GM20000 (cell line): ENCODE data around the gene RAET1L.
"Not testable (repeated sequence)": the region's sequence is repeated elsewhere in the genome, so short reads cannot be mapped to it uniquely, and the experiment has no call there.

Experiments used
- DNase-seq: peaks from one replicate; pipeline ENCODE4 v3.0.0; 2012; ENCODE audit warnings: low spot score
- TF ChIP-seq, protein P1 (sequence below): IDR thresholded peaks from 2 replicates; pipeline ENCODE4 v1.5.1; 2012; ENCODE audit warnings: mild to moderate bottlenecking, control low read depth; ENCODE audit errors: extremely low read depth, missing control alignments

Gene RAET1L

DNA sequence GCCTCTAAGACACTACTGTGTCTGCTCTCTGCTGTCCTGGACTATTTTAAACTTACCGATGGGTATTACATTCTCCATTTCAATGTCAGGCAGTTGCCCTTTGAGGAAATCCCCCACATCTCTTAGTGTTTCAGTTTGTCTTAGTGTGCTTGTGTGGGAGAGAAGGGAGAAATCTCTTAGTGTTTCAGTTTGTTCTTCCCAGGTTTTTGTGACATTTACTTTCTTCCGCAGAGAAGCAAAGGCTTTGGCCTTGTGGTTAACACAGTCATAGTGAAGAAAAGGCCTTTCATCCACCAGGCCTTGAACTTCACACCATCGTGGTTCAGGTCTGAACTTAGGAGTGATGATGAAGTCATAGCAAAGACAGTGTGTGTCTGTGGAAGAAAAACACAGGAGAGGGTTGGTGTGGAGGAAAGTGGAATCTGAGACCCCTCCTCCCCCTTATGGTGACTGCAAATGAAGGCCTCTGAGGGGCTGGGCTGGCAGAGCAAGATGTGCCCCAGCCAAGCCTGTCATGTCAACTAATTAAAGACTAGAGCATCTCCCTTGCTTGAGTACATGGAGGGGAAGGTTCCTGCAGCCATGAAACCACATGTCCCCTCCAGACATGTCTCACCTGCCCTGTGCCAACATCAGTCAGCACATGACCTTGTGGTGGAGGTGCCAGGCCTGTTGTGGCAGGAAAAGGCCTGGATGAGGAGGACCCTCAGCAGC is 23.9 kb downstream of the RAET1L start:
- TF ChIP-seq, protein P1, sequence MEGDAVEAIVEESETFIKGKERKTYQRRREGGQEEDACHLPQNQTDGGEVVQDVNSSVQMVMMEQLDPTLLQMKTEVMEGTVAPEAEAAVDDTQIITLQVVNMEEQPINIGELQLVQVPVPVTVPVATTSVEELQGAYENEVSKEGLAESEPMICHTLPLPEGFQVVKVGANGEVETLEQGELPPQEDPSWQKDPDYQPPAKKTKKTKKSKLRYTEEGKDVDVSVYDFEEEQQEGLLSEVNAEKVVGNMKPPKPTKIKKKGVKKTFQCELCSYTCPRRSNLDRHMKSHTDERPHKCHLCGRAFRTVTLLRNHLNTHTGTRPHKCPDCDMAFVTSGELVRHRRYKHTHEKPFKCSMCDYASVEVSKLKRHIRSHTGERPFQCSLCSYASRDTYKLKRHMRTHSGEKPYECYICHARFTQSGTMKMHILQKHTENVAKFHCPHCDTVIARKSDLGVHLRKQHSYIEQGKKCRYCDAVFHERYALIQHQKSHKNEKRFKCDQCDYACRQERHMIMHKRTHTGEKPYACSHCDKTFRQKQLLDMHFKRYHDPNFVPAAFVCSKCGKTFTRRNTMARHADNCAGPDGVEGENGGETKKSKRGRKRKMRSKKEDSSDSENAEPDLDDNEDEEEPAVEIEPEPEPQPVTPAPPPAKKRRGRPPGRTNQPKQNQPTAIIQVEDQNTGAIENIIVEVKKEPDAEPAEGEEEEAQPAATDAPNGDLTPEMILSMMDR: no peak
- DNase-seq: peak; percentile 66

DNA sequence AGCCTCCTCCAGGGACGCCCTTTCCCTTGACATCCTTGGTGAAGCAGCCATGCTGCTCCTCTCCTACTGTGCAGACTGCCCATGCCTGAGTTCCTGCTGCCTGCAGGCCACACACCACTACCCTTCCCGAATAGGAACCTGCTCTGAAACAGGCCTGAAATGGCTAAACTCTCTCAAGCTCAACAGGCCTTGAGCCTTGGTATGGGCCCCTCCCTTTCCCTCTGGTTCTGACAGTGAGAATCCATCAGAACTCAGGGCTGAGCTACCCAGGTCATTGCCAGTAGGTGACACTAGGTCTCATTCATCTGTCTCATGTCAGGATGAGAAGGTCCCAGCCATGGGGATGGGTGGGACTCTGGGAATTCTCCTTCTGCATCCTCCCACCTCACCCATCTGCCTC is 25.7 kb downstream of the RAET1L start:
- TF ChIP-seq, protein P1: no peak
- no peak for DNase-seq

DNA sequence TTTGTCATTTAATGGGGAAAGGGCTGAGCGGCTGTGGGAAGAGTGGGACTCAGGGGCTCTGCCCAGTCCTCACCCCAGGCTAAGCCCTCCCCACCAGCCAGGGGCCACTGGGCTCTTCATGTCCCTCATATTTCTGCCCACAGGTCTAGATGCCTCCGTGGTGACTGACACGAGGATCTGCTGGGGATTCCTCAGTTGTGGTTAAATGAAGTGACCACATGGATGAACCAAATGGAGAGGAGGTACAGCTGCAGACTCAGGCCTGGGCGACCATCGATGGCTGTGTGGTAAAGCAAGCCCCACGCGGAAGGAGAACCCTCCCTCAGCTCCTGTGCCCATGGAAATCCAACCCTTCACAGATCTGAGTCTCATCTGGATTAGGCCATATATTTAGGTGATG is 29.4 kb downstream of the RAET1L start:
- TF ChIP-seq, protein P1: no peak
- DNase-seq: no peak

DNA sequence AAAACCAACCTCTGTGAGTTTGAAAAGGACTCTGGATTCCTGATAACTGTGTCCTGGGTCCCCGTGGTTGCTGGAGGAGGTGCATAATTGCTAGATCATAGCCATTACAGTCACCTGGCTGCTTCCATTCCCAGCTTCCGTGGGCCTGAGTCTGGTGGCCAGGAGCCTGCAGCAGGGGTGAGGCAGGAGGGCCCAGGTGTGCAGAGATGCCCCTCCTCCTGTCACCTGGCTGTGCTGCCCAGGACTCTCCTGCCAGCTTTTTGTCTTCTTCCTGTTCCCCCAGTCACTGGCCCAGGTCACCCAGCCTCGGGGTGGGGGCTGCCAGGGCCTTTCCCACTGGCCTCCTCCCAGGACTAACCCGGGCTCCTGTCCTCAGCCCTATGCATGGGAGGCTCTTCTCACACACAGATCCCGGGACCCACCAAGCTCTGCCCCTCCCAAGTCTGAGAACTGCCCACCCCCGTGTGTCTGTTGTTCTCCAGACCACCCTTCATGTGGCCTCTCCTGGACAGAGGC is 30.0 kb downstream of the RAET1L start:
- no peak for DNase-seq
- TF ChIP-seq, protein P1: no peak

DNA sequence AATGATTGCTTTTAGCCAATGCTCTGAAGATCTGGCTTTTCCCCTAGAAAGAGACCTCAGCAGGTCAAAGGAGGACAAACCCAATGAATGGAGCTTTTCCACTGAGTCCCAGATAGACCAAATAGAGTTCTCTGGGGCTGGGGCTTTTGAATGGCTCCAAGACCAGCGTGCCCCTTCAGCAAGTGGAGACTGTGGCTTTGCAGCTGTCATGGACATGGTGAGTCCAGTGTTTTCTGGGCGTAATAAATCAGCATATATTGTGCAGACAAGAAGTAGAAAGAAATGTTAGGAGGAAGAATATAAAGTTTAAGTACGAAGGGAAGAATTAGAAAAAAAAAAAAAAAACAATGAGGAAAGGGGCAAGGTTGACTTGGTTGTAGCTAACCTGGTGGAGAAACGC is 33.5 kb downstream of the RAET1L start:
- no peak for DNase-seq
- TF ChIP-seq, protein P1: no peak

DNA sequence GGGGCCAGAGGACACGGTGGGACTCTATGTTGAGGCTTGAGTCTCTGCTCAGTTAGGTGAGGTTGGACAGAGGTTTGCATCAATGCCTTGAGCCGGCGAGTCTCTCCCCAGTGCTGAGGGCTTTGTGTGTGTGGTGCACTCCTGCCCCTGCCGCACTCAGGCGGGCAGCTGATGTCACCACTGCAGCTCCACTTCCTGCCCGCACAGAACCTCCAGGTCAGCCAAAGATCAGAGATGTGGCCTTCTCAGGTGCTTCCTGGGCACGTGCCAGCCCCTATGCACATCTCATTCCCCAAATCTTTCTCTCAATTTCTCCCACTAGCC is 33.9 kb downstream of the RAET1L start:
- DNase-seq: not testable (repeated sequence)

DNA sequence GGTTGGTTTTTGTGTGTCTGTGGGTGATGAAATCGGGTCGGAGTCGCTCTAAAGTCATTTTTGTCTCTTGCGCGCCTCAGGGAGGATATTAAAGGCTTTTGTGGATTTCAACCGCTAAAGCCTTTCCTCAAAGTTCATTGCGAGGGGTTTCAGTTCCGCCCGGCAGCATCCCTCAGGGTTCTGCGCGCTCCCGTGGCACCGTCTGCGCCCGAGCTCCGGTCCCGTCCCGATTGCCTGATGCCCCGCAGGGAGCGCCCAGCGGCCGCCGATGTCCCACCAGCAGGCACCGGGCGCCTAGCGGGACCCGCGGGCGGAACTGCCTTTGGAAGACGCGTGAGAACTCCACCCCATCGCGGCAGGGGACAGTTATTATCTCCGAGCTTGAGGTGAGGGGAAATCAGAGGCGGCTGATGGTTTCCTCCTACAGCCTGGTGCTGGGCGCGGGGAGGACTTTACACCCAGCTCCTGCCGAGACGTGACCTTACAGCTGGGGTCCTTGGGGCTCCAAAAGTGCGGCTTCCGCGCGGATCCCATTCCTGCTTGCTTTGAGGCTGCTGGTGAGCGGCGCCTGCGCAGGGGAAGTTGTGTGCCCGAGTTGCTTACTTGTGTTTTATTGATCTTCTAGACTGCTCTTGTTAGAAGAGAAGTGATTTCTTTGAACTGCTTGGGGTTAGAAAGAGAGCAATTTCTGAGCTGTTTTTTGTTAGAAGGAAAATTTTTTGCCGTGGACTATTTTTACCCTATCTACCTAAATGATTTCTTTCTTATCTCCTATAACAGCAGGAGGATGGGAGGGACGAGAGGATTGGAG is 34.5 kb downstream of the RAET1L start:
- peak; percentile 54 for DNase-seq
- TF ChIP-seq, protein P1: no peak

DNA sequence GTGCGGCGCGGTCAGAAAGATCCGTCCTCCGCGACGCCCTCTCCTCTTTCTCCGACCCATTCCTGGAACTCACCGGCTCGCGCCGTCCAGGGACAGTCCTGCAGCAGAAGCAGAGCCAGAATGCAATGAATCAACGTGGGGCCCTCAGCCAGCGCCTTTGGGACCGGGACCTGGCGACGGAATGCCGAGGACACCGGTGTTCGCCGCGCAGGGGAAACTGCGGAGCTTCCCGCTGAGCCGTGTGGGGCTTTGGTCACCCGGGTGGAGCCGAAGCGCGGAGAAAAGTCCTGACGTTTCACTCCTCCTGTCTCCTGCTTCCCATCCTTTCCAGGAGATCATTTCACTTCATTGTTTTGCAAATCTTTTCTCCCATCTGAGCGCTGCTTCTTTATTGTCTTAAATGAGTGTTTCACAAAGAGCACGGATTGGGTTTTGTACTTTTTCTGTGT is 35.1 kb downstream of the RAET1L start:
- TF ChIP-seq, protein P1: no peak
- DNase-seq: no peak
